HG02678 (cell line): ENCODE results near the gene DNAH11.

Source experiments
- ATAC-seq: cut with Tn5 transposase; IDR thresholded peaks from one replicate; pipeline ENCODE4 v1.9.1; 2021; ENCODE audit warnings: mild to moderate bottlenecking, moderate library complexity; ENCODE audit not compliant: unreplicated experiment

The DNAH11 gene

GRCh38 chr7:21550076-21550475 is 7.2 kb downstream of the DNAH11 start:
- no peak for ATAC-seq

GRCh38 chr7:21550821-21551531 is 8.1 kb downstream of the DNAH11 start:
- no peak for ATAC-seq

- no peak for ATAC-seq
These were observed 19.5 kb downstream of the DNAH11 start for GRCh38 chr7:21562385-21562784.

GRCh38 chr7:21565614-21566013 is 22.8 kb downstream of the DNAH11 start:
- no peak for ATAC-seq

DNA sequence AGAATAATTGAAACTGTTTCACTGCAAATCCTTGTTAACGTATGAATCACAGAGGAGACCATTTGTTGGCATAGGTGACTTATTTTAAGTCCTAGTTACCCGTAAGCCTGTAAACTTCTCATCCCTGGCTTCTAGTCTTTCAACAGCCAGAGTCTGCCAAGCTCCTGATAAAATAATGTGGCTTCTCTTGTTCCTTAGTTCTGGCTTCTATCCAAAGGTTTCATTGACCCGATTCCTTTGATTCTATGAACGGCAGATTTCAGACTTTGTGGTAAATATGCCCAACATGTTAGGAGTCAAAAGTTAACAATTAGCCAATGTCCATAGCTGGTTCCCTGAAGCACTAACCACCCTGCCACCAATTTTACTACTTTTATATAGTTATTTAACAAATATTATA is 23.3 kb downstream of the DNAH11 start:
- no peak for ATAC-seq

DNA sequence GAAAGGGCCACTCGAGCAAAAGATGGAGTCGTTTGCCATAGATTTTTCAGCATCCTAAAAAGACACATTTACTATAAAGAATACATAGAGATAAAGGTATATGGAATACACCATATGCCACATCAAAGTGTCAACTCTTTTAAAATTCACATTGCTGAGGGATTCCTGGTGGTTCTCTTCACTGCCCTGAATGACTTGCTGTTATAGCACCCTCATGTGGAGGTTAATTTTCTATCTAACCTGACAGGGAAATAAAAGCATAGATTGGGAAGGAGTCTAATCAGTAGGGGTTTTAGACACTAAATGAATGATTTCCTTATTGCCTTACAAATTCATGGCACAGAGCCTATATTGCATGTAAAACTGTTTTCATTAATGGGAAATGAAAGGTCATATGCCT is 25.9 kb downstream of the DNAH11 start:
- ATAC-seq, result no peak

GRCh38 chr7:21572331-21573313 is 29.8 kb downstream of the DNAH11 start:
- no peak for ATAC-seq

DNA sequence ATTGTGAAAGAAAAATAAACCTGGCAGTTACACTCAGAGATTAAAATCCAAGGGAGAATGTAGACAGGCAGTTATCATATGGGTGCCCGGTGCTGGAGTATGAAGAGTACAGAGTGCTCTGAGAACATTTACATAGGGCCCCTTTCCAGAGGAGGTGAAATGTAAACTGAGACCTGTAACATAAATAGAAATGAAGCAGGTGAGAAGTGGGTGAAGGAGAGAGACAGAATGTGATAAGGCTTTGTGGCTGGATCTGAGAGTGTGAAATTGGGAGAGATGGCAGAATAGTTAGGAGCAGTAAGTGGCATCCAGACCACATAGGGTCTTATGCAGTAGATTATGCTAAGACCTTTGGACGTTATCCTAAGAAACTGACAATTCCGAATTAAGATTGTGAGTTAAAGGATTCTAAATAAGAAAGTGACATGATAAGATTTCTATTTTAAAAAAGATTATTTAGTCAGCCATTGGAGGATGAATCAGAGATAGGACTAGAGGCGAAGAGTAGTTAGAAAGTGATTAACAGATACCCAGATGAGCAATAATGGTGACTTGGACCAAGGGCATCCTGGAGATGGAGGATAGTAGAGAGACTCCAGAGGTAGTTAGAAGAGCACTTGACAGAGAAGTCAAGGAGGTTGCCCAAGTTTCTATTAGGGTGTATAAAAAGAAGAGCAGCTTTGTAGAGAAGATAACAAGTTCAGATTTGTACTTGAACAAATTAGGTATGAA is 36.7 kb downstream of the DNAH11 start:
- ATAC-seq, result no peak

- no peak for ATAC-seq
These were observed 37.3 kb downstream of the DNAH11 start for GRCh38 chr7:21580073-21580521.

GRCh38 chr7:21585070-21585724 is 42.4 kb downstream of the DNAH11 start:
- ATAC-seq, result no peak

GRCh38 chr7:21587139-21587784 is 44.4 kb downstream of the DNAH11 start:
- no peak for ATAC-seq

DNA sequence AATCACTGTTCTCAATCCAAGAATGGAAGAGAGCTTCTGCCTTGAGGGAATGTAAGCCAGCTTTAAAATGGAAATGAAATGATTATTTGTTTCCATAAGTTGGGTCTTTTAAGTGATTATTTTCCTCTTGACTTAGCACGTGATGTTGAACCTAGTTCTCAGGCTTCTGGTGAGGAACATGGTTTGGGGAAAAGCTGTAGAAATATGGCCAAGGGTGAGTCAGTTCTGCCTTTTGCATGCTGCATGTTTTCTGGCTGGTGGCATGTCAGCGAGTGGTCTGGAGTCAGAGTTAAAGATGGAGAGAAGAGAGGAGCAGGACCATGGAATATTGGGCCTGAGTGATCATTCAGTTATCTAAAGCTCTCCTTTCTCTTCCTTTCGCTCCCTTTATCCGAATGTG is 54.0 kb downstream of the DNAH11 start:
- no peak for ATAC-seq

DNA sequence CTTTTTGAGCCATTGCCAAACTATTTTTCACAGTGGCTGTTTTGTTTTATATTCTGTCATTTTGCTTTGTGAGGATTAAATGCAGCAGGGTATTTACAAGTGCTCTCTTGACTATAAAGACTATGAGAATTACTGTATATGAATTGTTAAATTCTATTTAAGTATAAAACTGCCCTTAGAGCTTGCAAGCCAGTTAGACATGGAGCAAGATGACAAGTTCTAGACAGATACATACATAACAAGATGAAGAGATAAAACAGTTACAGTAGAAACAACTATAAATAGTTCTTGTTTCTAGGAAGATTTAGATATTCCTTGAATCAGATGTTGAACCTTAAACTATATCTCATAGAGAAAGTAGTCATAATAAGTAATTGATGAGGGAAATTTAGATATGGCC is 60.6 kb downstream of the DNAH11 start:
- no peak for ATAC-seq

DNA sequence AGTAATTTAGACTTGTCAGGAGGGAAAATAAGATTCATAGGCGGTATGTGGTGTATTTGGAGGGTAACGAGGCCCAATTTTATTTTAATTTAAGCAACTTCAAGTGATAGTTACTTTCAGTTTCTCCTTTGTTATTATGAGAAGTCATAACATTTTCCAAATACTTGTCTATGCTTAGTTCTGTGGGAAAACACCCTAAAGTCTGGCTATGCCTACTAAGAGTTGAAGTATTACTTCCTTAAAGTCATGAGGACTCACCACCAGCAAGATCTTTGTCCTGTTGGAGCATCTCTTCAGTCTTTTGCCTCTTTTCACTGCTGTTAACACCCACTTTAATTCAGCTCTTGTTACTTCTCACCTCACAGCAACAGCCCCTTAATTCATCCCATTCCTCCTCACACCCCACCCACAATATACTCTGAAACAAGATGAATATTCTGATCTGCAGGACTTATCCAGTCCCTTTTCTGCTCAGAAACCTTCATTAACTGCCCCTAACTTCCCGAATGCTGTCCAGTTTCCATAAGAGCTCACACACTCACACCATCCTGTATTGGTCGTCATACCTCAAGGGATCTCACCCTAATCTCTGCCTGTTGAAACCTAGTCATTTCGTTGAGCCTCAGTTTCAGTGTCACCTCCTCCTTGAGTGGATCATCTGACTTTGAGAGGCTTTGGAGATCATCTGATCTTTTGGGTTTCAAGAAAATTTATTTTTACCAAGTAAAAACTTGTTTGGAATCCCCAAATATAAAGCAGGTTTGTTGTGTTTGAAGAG is 61.3 kb downstream of the DNAH11 start:
- ATAC-seq, result no peak

- ATAC-seq, result no peak
These were observed 62.3 kb downstream of the DNAH11 start for GRCh38 chr7:21605008-21605585.

DNA sequence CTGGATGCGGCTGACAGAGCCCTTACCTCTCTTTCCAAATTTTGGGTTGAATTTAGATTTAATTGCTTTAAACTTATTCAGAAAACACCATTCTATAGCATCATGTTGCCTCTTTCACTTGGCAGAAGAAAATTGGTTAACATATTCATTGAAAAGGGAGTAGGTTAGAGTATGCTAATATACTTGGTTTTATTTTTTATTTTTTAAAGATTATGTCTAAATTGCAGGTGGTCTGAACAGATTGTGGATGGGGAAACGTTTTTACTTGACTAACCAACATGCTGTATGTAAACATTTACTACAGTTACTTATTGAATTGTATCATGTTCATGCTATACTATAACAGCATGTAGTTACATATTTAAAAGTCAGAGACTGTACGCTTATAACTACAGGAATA is 65.6 kb downstream of the DNAH11 start:
- ATAC-seq, result no peak

DNA sequence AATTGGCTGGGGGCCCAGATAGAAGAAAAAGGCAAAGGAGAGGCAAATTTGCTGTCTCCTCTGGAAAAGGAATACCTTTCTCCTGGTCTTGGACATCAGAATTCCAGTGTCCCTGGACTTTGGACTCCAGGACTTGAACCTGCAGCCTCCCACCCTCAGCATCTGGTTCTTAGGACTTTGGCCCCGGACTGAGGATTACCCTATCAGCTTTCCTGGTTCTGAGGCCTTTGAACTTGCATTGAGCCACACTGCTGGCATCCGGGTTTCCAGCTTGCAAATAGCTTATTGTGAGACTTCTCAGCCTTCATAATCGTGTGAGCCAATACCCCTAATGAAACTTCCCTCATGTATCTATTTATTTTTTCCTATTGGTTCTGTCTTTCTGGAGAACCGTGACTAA is 68.3 kb downstream of the DNAH11 start:
- ATAC-seq, result no peak

DNA sequence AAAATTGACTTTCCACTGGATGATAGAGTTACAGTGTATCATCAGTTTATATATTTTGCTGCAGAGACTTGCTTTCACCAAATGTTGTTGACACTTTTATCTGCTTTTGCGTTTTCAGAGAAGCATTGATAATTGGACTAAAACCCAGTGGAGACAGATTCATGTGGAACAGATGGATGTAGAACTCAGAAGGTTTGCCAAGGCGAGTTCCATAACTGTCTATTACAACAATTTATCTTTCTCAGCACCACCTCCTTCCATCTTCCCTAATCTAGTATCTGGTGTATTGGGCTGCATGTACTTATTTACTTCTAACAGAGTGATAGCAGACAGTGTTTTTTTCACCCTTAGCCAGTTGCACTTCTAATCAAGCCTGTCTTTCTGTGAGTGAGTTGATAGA is 73.3 kb downstream of the DNAH11 start:
- ATAC-seq, result no peak

DNA sequence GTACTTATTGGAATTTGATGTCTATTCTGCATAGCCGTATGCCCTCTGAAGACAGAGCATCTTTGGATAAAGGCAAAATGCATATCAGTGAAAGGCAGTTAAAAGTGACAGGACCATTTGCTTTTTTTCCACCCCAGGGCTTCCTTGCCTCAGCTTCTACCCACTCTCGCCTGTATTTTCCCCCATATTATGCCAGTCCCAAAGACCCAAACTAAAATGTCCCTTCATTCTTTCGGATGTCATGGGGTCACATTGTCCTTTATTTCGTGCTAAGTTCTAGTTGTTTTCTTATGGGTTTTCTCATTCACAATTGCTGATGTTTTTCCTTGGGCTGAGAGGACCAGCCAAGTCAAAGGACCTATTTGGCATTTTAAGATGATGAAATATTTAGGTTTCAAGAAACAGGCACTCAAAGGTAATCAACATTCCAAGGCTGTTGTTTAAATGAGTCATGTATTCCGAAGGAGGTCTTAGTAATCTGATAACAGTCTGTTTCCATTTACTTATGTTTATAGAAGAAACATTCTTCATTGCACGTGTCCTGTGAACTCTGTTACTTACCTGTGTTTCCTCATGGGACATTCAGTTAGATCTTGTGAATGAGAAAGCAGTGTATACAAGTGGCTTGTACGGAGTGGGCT is 74.1 kb downstream of the DNAH11 start:
- no peak for ATAC-seq
